GM12878 (cell line): ENCODE results near the gene NAV1. TPM values are rescaled to one million over a fixed set of nuclear protein-coding genes. Genes with fewer than 3 reads are reported as not detected.

Experiments used
- ATAC-seq: fragments of 200-7000 bp; cut with Tn5 transposase; 3 replicates; pipeline ENCODE4 v1.9.1; 2020; ENCODE audit warnings: mild to moderate bottlenecking, moderate library complexity
- BruUV-seq: library from RNA; stranded (reverse); fragments of 400-500 nt; replicated peaks from 2 replicates; lab custom pipeline; 2021; lab: Mats Ljungman, UMichigan
- CTCF ChIA-PET: fragments of 300-600 bp; sonication (Branson Sonifier 250); formaldehyde crosslinking; extraction: SDS; loops from one replicate; lab custom pipeline; 2021; ENCODE audit warnings: inconsistent platforms; lab: Yijun Ruan, JAX
- POLR2A ChIA-PET: fragments of 350-600 bp; formaldehyde crosslinking; extraction: SDS; loops from one replicate; lab custom pipeline; 2021; ENCODE audit warnings: inconsistent platforms; lab: Charles Lee
- RAD21 ChIA-PET: fragments of 300-600 bp; sonication (Branson Sonifier 250); formaldehyde crosslinking; loops from one replicate; lab custom pipeline; 2023; ENCODE audit warnings: antibody characterized with exemption; ENCODE audit not compliant: unreplicated experiment; lab: Charles Lee
- SMC1A ChIA-PET: fragments of 300-600 bp; sonication (Branson Sonifier 250); formaldehyde crosslinking; loops from one replicate; lab custom pipeline; 2023; ENCODE audit not compliant: unreplicated experiment, uncharacterized antibody; lab: Charles Lee
- DNase-seq: peaks from one replicate; pipeline ENCODE4 v3.0.0-alpha.2; 2011; ENCODE audit warnings: low read depth, low spot score
- FAIRE-seq: peaks from 3 replicates; lab custom pipeline; 2011; peaks lifted over from hg19 to GRCh38; lab: Jason Lieb, UNC
- H2AFZ ChIP-seq: 2 replicates; pipeline ENCODE4 v1.6.0; 2011; ENCODE audit warnings: low read depth, low read length, control low read depth; ENCODE audit not compliant: control insufficient read depth
- H3K27ac ChIP-seq: 2 replicates; pipeline ENCODE4 v1.5.1; 2011; ENCODE audit warnings: control low read depth; ENCODE audit not compliant: control insufficient read depth, insufficient read depth
- H3K27me3 ChIP-seq, 2 experiments: replicated peaks in 1 of 2; 2 replicates each; pipeline versions ENCODE4 v1.6.0 to v1.6.1; 2011; ENCODE audit warnings: low read length in 1 of 2; ENCODE audit not compliant: control insufficient read depth in 2 of 2, insufficient read depth in 2 of 2
- H3K36me3 ChIP-seq, 2 experiments: 2 replicates each; pipeline ENCODE4 v1.5.1; 2011; ENCODE audit warnings: low read length in 1 of 2; ENCODE audit not compliant: control insufficient read depth in 2 of 2, insufficient read depth in 2 of 2
- H3K4me1 ChIP-seq: 2 replicates; pipeline ENCODE4 v1.6.1; 2011; ENCODE audit warnings: mild to moderate bottlenecking, low read length, moderate library complexity, mixed read lengths; ENCODE audit not compliant: control insufficient read depth, insufficient read depth
- H3K4me2 ChIP-seq: 2 replicates; pipeline ENCODE4 v1.6.0; 2011; ENCODE audit warnings: control low read depth; ENCODE audit not compliant: control insufficient read depth, insufficient read depth
- H3K4me3 ChIP-seq: fragments of 200-600 bp; sonication (generic); 2 replicates; pipeline ENCODE4 v1.5.1; 2016
- H3K79me2 ChIP-seq: 2 replicates; pipeline ENCODE4 v1.6.0; 2011; ENCODE audit warnings: low read length; ENCODE audit not compliant: control insufficient read depth, insufficient read depth
- H3K9ac ChIP-seq: 2 replicates; pipeline ENCODE4 v1.8.0; 2011; ENCODE audit warnings: low read length, control low read depth, mixed read lengths; ENCODE audit not compliant: control insufficient read depth, insufficient read depth
- H3K9me3 ChIP-seq: replicated peaks from 3 replicates; pipeline ENCODE4 v1.5.1; 2011; ENCODE audit warnings: mild to moderate bottlenecking, low read length; ENCODE audit not compliant: control insufficient read depth, insufficient read depth
- H4K20me1 ChIP-seq: 2 replicates; pipeline ENCODE4 v1.6.0; 2011; ENCODE audit not compliant: control insufficient read depth, insufficient read depth
- BCL11A ChIP-seq: IDR thresholded peaks from 2 replicates; pipeline ENCODE4 v1.6.1; 2011; ENCODE audit warnings: low read depth, low read length
- CREB1 ChIP-seq: IDR thresholded peaks from 2 replicates; pipeline ENCODE4 v1.6.1; 2012; ENCODE audit warnings: low read depth, mild to moderate bottlenecking, inconsistent platforms
- DPF2 ChIP-seq: fragments of 450-650 bp; IDR thresholded peaks from 2 replicates; pipeline ENCODE4 v1.6.1; 2017; ENCODE audit warnings: mild to moderate bottlenecking
- HDGF ChIP-seq: fragments of 450-650 bp; IDR thresholded peaks from 2 replicates; pipeline ENCODE4 v1.6.1; 2016; ENCODE audit warnings: antibody characterized with exemption
- IRF5 ChIP-seq: fragments of 450-650 bp; IDR thresholded peaks from 2 replicates; pipeline ENCODE4 v1.6.1; 2017; ENCODE audit warnings: borderline replicate concordance
- KDM1A ChIP-seq: fragments of 200-600 bp; sonication (generic); IDR thresholded peaks from 2 replicates; pipeline ENCODE4 v1.6.1; 2016; ENCODE audit warnings: borderline replicate concordance
- KLF5 ChIP-seq: fragments of 450-650 bp; IDR thresholded peaks from 2 replicates; pipeline ENCODE4 v1.6.1; 2014; ENCODE audit warnings: mild to moderate bottlenecking; ENCODE audit not compliant: partially characterized antibody
- NBN ChIP-seq: fragments of 450-650 bp; IDR thresholded peaks from 2 replicates; pipeline ENCODE4 v1.6.1; 2016
- NFYB ChIP-seq: IDR thresholded peaks from 2 replicates; pipeline ENCODE4 v1.6.1; 2011; ENCODE audit warnings: low read depth, mild to moderate bottlenecking, low read length, improper control_type of control experiment, moderate library complexity; ENCODE audit not compliant: insufficient read depth
- NR2F1 ChIP-seq: fragments of 450-650 bp; conservative IDR thresholded peaks from 2 replicates; pipeline ENCODE4 v1.6.1; 2017; ENCODE audit warnings: mild to moderate bottlenecking
- PAX5 ChIP-seq: IDR thresholded peaks from 2 replicates; pipeline ENCODE4 v1.6.1; 2011; ENCODE audit warnings: low read depth, low read length, borderline replicate concordance
- POU2F2 ChIP-seq: IDR thresholded peaks from 3 replicates; pipeline ENCODE4 v1.6.1; 2011; ENCODE audit warnings: low read depth, mild to moderate bottlenecking, low read length, borderline replicate concordance
- RAD21 ChIP-seq: IDR thresholded peaks from 2 replicates; pipeline ENCODE4 v1.6.1; 2011; ENCODE audit warnings: mild to moderate bottlenecking, low read depth, low read length, moderate library complexity; ENCODE audit not compliant: insufficient read depth
- REST ChIP-seq: IDR thresholded peaks from 2 replicates; pipeline ENCODE4 v1.6.1; 2012; ENCODE audit warnings: mild to moderate bottlenecking, low read depth, low read length
- SKIL ChIP-seq: fragments of 450-650 bp; IDR thresholded peaks from 2 replicates; pipeline ENCODE4 v1.6.1; 2017; ENCODE audit warnings: mild to moderate bottlenecking, low read depth, inconsistent platforms; ENCODE audit not compliant: poor library complexity, severe bottlenecking
- USF2 ChIP-seq: IDR thresholded peaks from 2 replicates; pipeline ENCODE4 v1.6.1; 2011; ENCODE audit warnings: low read depth, low read length, improper control_type of control experiment, borderline replicate concordance
- ZNF217 ChIP-seq: fragments of 450-650 bp; IDR thresholded peaks from 2 replicates; pipeline ENCODE4 v1.6.1; 2017; ENCODE audit warnings: antibody characterized with exemption, mild to moderate bottlenecking
- WGBS: methylation state at CpG from one replicate; pipeline ENCODE4 v1.1.6; 2016; ENCODE audit warnings: low lambda C conversion rate; ENCODE audit not compliant: insufficient replicate concordance, insufficient coverage; ENCODE audit errors: missing lambda C conversion rate; 5-methylcytosine and 5-hydroxymethylcytosine counted together
- in situ Hi-C: fragments of 300-500 bp; cut with MboI; formaldehyde crosslinking; loops from 9 replicates; pipeline ENCODE4 v1.14.3; 2018; ENCODE audit warnings: mixed read lengths
- intact Hi-C: fragments of 100-400 bp; cut with micrococcal nuclease; formaldehyde crosslinking; loops from one replicate; pipeline ENCODE4 v1.14.2; 2022; ENCODE audit not compliant: unreplicated experiment
- polyA plus RNA-seq, 11 experiments: library from polyadenylated mRNA; depleted of rRNA in 4 of 11; unstranded in 6 of 11; stranded (reverse) in 5 of 11; fragments of >200 nt; fragmentation: Nextera tagmentation in 4 of 11; fragmentation: Illumina TruSeq in 1 of 11; extraction: Ambion mirVana in 4 of 11; extraction: Trizol in 1 of 11; gene quantifications; 1 replicate in 1 of 11; 2 replicates in 10 of 11; pipeline versions ENCODE4 v1.2.1 to v1.2.3, GENCODE V29; 2011 to 2016; ENCODE audit warnings: inconsistent platforms in 2 of 11, missing spikeins in 2 of 11, low read depth in 1 of 11
- total RNA-seq, 4 experiments: library from RNA; depleted of rRNA in 3 of 4; stranded (reverse); fragments of >200 nt in 3 of 4; fragmentation: Illumina TruSeq in 1 of 4; extraction: Trizol in 1 of 4; gene quantifications; 2 replicates each; pipeline versions ENCODE4 v1.2.1 to v1.2.3, GENCODE V29; 2013 to 2021

NAV1 gene
- total and polyA plus RNA-seq, 10 of the 15 experiments (the other 5 are each of a cell fraction or from before 2014, with no cell fraction given), result 0.04 to 1.3 (median 0.36) TPM

GRCh38 chr1:201563941-201564340 is 25.0 kb downstream of the NAV1 start:
- POLR2A ChIA-PET, result no interaction called here
- H3K9ac ChIP-seq, result no peak overlapping the region
- CTCF ChIA-PET, result interaction anchor here (1.2 to 1.4 kb wide), 2 partner anchors 29 to 228 kb away, joined by 3 read pairs; no protein-coding TSS in a partner anchor
- no peak overlapping the region for H3K4me3 ChIP-seq
- in situ Hi-C loops, result loop anchor here (5.0 to 10.0 kb wide), 2 partner anchors 143 to 221 kb away; no protein-coding TSS in a partner anchor
- no peaks in the 10 kb centered on the region for H3K9me3 ChIP-seq
- no peak for ATAC-seq
- WGBS, result 32% methylated on average over 3 of the region's 3 CpGs
- no peaks in the 10 kb centered on the region for H3K4me1 ChIP-seq
- FAIRE-seq, result no peak
- no peaks in the 10 kb centered on the region for H4K20me1 ChIP-seq
- no peak overlapping the region for H2AFZ ChIP-seq
- no TSS peak for BruUV-seq
- H3K27me3 ChIP-seq, result no peaks in the 10 kb centered on the region; a peak in 1 of 4 replicates
- H3K36me3 ChIP-seq, result no peaks in the 10 kb centered on the region
- SMC1A ChIA-PET, result no interaction called here
- TF ChIP-seq KDM1A, result no peak
- no peak for TF ChIP-seq NBN
- no peak for TF ChIP-seq ZNF217
- TF ChIP-seq KLF5, result no peak
- TF ChIP-seq REST, result no peak
- no peak for TF ChIP-seq RAD21
- TF ChIP-seq SKIL, result no peak
- TF ChIP-seq CREB1, result no peak
- TF ChIP-seq HDGF, result no peak
- no peak for TF ChIP-seq IRF5
- TF ChIP-seq NFYB, result no peak
- TF ChIP-seq PAX5, result no peak
- TF ChIP-seq USF2, result no peak
- TF ChIP-seq POU2F2, result no peak
- TF ChIP-seq BCL11A, result no peak
- no peak for TF ChIP-seq DPF2
- TF ChIP-seq NR2F1, result no peak
- TF ChIP-seq, all 136 proteins: peak for 0
- Histone ChIP-seq H3K4me2 (no peak overlapping the region), H3K79me2 (no peaks in the 10 kb centered on the region), H3K27ac (no peak overlapping the region)
- DNase-seq, result no peak
- RAD21 ChIA-PET, result interaction anchor here (1.4 kb wide), 1 partner anchor 32 kb away, joined by 4 read pairs; no protein-coding TSS in a partner anchor
- intact Hi-C loops, result no loop called here
